Epidermal melanocyte (primary cell): ENCODE results near the gene FKRP.
"Not testable (repeated sequence)": the region's sequence is repeated elsewhere in the genome, so short reads cannot be mapped to it uniquely, and the experiment has no call there.

Experiments
- DNase-seq: peaks from one replicate; pipeline ENCODE4 v3.0.0; 2011; ENCODE audit warnings: low spot score; ENCODE audit not compliant: insufficient read length

The FKRP gene

GRCh38 chr19:46755853-46756543, 10.1 kb downstream of the FKRP start:
- DNase-seq: no peak

GRCh38 chr19:46756544-46756888, 10.7 kb downstream of the FKRP start:
- DNase-seq: no peak

GRCh38 chr19:46759206-46759605, 13.3 kb downstream of the FKRP start:
- no peak for DNase-seq

- peak; percentile 83 for DNase-seq
These were observed 14.0 kb downstream of the FKRP start for GRCh38 chr19:46759817-46760333.

- no peak for DNase-seq
These were observed 14.5 kb downstream of the FKRP start for GRCh38 chr19:46760363-46760762.

GRCh38 chr19:46760897-46761296, 15.0 kb downstream of the FKRP start:
- DNase-seq: not testable (repeated sequence)

- DNase-seq: peak; percentile 71
These were observed 15.6 kb downstream of the FKRP start for GRCh38 chr19:46761418-46761831.

- DNase-seq: no peak
These were observed 16.5 kb downstream of the FKRP start for GRCh38 chr19:46762245-46762890.

GRCh38 chr19:46764817-46765291, 19.0 kb downstream of the FKRP start:
- DNase-seq: no peak

- no peak for DNase-seq
These were observed 20.9 kb downstream of the FKRP start for GRCh38 chr19:46766569-46767317.

- not testable (repeated sequence) for DNase-seq
These were observed 22.9 kb downstream of the FKRP start for GRCh38 chr19:46768746-46769145.

- no peak for DNase-seq
These were observed 26.5 kb downstream of the FKRP start for GRCh38 chr19:46772170-46773017.

GRCh38 chr19:46773018-46773399, 27.2 kb downstream of the FKRP start:
- no peak for DNase-seq

GRCh38 chr19:46775642-46776258, 29.9 kb downstream of the FKRP start:
- no peak for DNase-seq

GRCh38 chr19:46776927-46777911, 31.4 kb downstream of the FKRP start:
- no peak for DNase-seq

GRCh38 chr19:46777956-46778645, 32.2 kb downstream of the FKRP start:
- DNase-seq: not testable (repeated sequence)

- no peak for DNase-seq
These were observed 36.6 kb downstream of the FKRP start for GRCh38 chr19:46782355-46783019.

GRCh38 chr19:46783670-46784069, 37.8 kb downstream of the FKRP start:
- DNase-seq: no peak
